ENCODE measurements around the gene TET2. TPM values are rescaled to one million over a fixed set of nuclear protein-coding genes. Genes with fewer than 3 reads are reported as not detected.

The TET2 gene
- total and polyA plus RNA-seq, 2 of the 4 experiments (the other 2 are of a cell fraction): 5.6 to 25.3 TPM

DNA sequence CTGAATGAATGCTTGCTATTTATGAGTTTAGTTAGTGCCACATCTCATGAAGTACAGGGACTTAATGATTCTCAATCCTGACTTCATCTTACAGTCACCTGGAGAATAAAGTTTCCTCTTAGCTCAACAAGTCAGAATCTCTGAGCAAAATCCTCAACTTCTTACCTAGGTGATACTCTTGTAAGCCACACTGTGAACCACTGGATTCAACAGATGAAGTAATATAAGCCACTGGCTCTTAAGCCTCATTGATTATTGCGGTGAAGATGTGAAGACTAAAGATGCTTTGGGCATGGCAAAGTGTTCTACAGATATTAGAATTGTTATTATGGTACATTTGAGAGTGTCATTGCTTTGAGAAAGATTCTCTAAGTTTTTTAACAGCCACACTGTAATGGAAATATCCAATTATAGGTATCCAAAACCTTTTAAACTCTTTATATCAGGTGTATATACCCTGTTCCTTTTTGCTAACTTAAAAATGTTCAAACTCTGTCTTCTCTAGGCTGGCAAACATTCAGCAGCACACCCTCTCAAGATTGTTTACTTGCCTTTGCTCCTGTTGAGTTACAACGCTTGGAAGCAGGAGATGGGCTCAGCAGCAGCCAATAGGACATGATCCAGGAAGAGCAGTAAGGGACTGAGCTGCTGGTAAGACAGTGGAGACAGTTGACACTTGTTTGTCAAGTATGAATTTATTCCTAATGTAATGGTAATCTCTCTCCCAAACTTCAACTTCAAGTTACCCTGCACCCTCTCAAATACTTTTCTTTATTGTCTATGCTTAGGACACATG, 43.4 kb downstream of the TET2 start:
- peaks cover 8% of the 10 kb centered on the region for H3K9me1 ChIP-seq (ENCODE audit: insufficient read depth, low read length)
- no peaks in the 10 kb centered on the region for H3K27me3 ChIP-seq (ENCODE audit: control insufficient read depth, insufficient read depth, low read length)
- H4K5ac ChIP-seq (ENCODE audit: low read depth, low read length): no peak overlapping the region; the same call in 1 of the 2 replicates
- no CpG with 5 or more reads among the region's 2 CpGs for WGBS, 2 experiments (ENCODE audit: extremely low coverage in 2 of 2, insufficient read length in 1 of 2)
- H3K4me1 ChIP-seq (ENCODE audit: control insufficient read depth, insufficient read depth, low read length): peaks cover 9% of the 10 kb centered on the region
- H2BK15ac ChIP-seq (ENCODE audit: low read depth, low read length): no peak overlapping the region
- H4K20me1 ChIP-seq (ENCODE audit: insufficient read depth, low read length): peaks cover 5% of the 10 kb centered on the region; the same call in 1 of the 2 replicates
- H3K23ac ChIP-seq (ENCODE audit: low read depth, low read length): no peak overlapping the region
- intact Hi-C loops (cut with micrococcal nuclease): loop anchor here (5.0 kb wide), 1 partner anchor 43 kb away; the partner anchor contains the start of gene TET2
- no peak overlapping the region for H3K4me3 ChIP-seq (ENCODE audit: insufficient read depth, low read depth, low read length)
- H3K9ac ChIP-seq (ENCODE audit: low read depth, low read length): no peak overlapping the region
- no peak overlapping the region for H2AK5ac ChIP-seq (ENCODE audit: low read depth, low read length)
- H2BK120ac ChIP-seq (ENCODE audit: low read depth, low read length): no peak overlapping the region
- in situ Hi-C loops (cut with MboI; ENCODE audit: low sequenced_read_pairs): no loop called here
- no peak overlapping the region for H2AFZ ChIP-seq (replicated peaks; ENCODE audit: low read length, poor library complexity)
- dilution Hi-C loops (cut with HindIII; ENCODE audit: low sequenced_read_pairs, unreplicated experiment): no loop called here
- no peak overlapping the region for H3K18ac ChIP-seq (ENCODE audit: low read depth, low read length)
- no TSS peak for BruUV-seq (replicated peaks)
- H3K9me3 ChIP-seq (ENCODE audit: control insufficient read depth, insufficient read depth, low read length): no peaks in the 10 kb centered on the region
- no peak overlapping the region for H3K4me2 ChIP-seq (ENCODE audit: low read depth, low read length)
- H4K91ac ChIP-seq (ENCODE audit: insufficient read depth, low read depth, low read length): no peak overlapping the region
- H3K27ac ChIP-seq (ENCODE audit: insufficient read depth, low read length): no peak overlapping the region
- H3K4ac ChIP-seq (ENCODE audit: low read depth, low read length): no peak overlapping the region
- peaks cover 3% of the 10 kb centered on the region; the same call in 1 of the 2 replicates for H3K36me3 ChIP-seq (ENCODE audit: control insufficient read depth, insufficient read depth, low read length)
- H2AK9ac ChIP-seq (replicated peaks; ENCODE audit: low read depth, low read length, poor library complexity): no peak overlapping the region
- H3K79me1 ChIP-seq (ENCODE audit: low read depth in 1 of 2, low read length in 2 of 2): peaks cover 15 to 33% of the 10 kb centered on the region in 2 experiments
- TF ChIP-seq MAZ (IDR thresholded peaks at IDR 0.05; ENCODE audit: borderline replicate concordance, low read depth, low read length) (no peak), RAD21 (IDR thresholded peaks at IDR 0.05; ENCODE audit: low read length) (no peak), ELK1 (IDR thresholded peaks at IDR 0.05; ENCODE audit: borderline replicate concordance, low read depth, low read length) (no peak), CHD1 (IDR thresholded peaks at IDR 0.05; ENCODE audit: low read depth, low read length) (no peak), POLR2A (IDR thresholded peaks at IDR 0.05; ENCODE audit: low read depth, low read length) (no peak), MXI1 (IDR thresholded peaks at IDR 0.05; ENCODE audit: borderline replicate concordance, low read depth, low read length) (no peak), MAFK (IDR thresholded peaks at IDR 0.05; ENCODE audit: low read depth, low read length) (no peak), CTCF (conservative IDR thresholded peaks at IDR 0.05; ENCODE audit: low read depth, low read length) (no peak), RFX5 (IDR thresholded peaks at IDR 0.05; ENCODE audit: low read depth, low read length) (no peak), CEBPB (IDR thresholded peaks at IDR 0.05; ENCODE audit: low read depth, low read length) (no peak), NFE2L2 (IDR thresholded peaks at IDR 0.05; ENCODE audit: low read depth, low read length) (no peak)
- no peak overlapping the region for H3K14ac ChIP-seq (replicated peaks; ENCODE audit: low read depth, low read length)
- H4K8ac ChIP-seq (ENCODE audit: low read depth in 2 of 2, low read length in 2 of 2): no peak overlapping the region
- H2BK20ac ChIP-seq (ENCODE audit: low read depth, low read length): no peak overlapping the region
- H2BK5ac ChIP-seq (ENCODE audit: low read depth, low read length, poor library complexity, severe bottlenecking): no peak overlapping the region
- DNase-seq (no peak), ATAC-seq (ENCODE audit: low read depth) (no peak)
- CTCF ChIA-PET: interaction anchor here (0.5 kb wide), 1 partner anchor 106 kb away, joined by 4 read pairs; no protein-coding TSS in a partner anchor
- POLR2A ChIA-PET (ENCODE audit: unreplicated experiment): no interaction called here
- H3K56ac ChIP-seq (ENCODE audit: extremely low read depth, insufficient read depth, low read length): no peak overlapping the region
